ENCODE results near the gene PCLO. TPM values are rescaled to one million over a fixed set of nuclear protein-coding genes. Genes with fewer than 3 reads are reported as not detected.

The PCLO gene
- total and polyA plus RNA-seq, 2 of the 8 experiments (the other 6 are each of a cell fraction or from before 2014, with no cell fraction given): 1.5 to 3.2 TPM

DNA sequence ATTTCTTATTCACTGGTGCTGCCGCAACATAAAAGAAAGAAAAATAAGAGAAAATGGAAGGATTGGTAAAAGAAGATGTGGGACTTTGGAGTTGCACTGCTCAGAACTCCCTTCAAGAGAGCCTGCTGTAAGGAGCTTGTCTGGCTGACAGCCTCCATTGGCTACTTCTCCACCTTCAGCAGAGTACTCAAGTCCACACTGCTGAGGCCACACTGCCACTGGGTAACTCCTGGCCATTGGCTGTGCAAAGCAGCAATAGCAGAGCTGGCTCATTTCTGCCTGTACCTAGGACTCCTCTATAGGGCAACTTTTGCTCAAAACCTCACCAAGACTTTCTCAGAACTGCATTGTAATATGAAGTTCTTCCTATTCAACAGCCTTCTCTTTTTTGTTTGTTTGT lies 38.7 kb upstream of the PCLO start:
- H3K4me2 ChIP-seq (ENCODE audit: insufficient read depth in 1 of 2, low read depth in 2 of 2, low read length in 2 of 2): no peak overlapping the region
- no peak overlapping the region for H3K23ac ChIP-seq (ENCODE audit: insufficient read length)
- WGBS, 2 experiments (ENCODE audit: extremely low coverage in 1 of 2, insufficient coverage in 1 of 2, insufficient read length in 1 of 2, insufficient replicate concordance in 2 of 2, low coverage in 1 of 2, low lambda C conversion rate in 2 of 2, missing lambda C conversion rate in 1 of 2): 88% methylated on average over 1 of the region's 1 CpG; no CpG with 5 or more reads in 1 of the 2 experiments
- H3K14ac ChIP-seq (ENCODE audit: insufficient read length): no peak overlapping the region
- H3K4me3 ChIP-seq (ENCODE audit: extremely low read depth in 1 of 4, insufficient read depth in 2 of 4, low read depth in 3 of 4, low read length in 4 of 4): no peak overlapping the region
- no peak overlapping the region for H4K8ac ChIP-seq (ENCODE audit: extremely low read depth, insufficient read depth, low read length)
- no peak overlapping the region for H3K56ac ChIP-seq (replicated peaks; ENCODE audit: insufficient read length, low read depth, low read length)
- peak overlapping the region; percentile 68 for H2AFZ ChIP-seq (ENCODE audit: low read length)
- no peak overlapping the region for H2BK15ac ChIP-seq (ENCODE audit: low read length)
- H3K18ac ChIP-seq (ENCODE audit: extremely low read depth, low read length): no peak overlapping the region; the same call in 1 of the 2 replicates
- peak overlapping the region; percentile 75; the same call in 1 of the 2 replicates for H2BK20ac ChIP-seq (ENCODE audit: low read length)
- no peaks in the 10 kb centered on the region for H3K27me3 ChIP-seq (replicated peaks in 1 of 4; ENCODE audit: control insufficient read depth in 3 of 4, extremely low read depth in 1 of 4, insufficient read depth in 3 of 4, low read length in 3 of 4)
- no peak for DNase-seq (ENCODE audit: low read depth in 1 of 2, low spot score in 2 of 2)
- no peak overlapping the region for H2BK5ac ChIP-seq (ENCODE audit: low read depth, low read length)
- H4K20me1 ChIP-seq (replicated peaks in 1 of 2; ENCODE audit: control insufficient read depth in 1 of 2, insufficient read depth in 2 of 2, low read length in 2 of 2): no peaks in the 10 kb centered on the region
- no peaks in the 10 kb centered on the region for H3K23me2 ChIP-seq (ENCODE audit: low read depth, low read length)
- H2AK5ac ChIP-seq (ENCODE audit: low read depth, low read length): no peak overlapping the region
- H3K9me3 ChIP-seq (ENCODE audit: insufficient read depth in 2 of 2, low read depth in 1 of 2, low read length in 1 of 2): no peaks in the 10 kb centered on the region
- no peaks in the 10 kb centered on the region for H3K79me1 ChIP-seq (ENCODE audit: low read depth, low read length)
- CTCF ChIA-PET (ENCODE audit: partially characterized antibody): interaction anchor here (0.8 kb wide), 1 partner anchor 9 kb away, joined by 3 read pairs; no protein-coding TSS in a partner anchor
- H2BK120ac ChIP-seq (replicated peaks; ENCODE audit: low read depth, low read length): peak overlapping the region; percentile 61
- H4K91ac ChIP-seq (replicated peaks; ENCODE audit: insufficient read length, low read length): no peak overlapping the region
- H3K79me2 ChIP-seq (ENCODE audit: control insufficient read depth in 1 of 2, insufficient read depth in 2 of 2, low read length in 2 of 2): no peaks in the 10 kb centered on the region
- H3K4ac ChIP-seq (replicated peaks; ENCODE audit: insufficient read length, low read depth, low read length): no peak overlapping the region
- peak overlapping the region; percentile 85; the same call in 1 of the 2 replicates for H2BK12ac ChIP-seq (ENCODE audit: low read depth, low read length)
- no peak for FAIRE-seq
- H3K9ac ChIP-seq (replicated peaks in 1 of 4; ENCODE audit: extremely low read depth in 1 of 4, low read depth in 3 of 4, low read length in 3 of 4): no peak overlapping the region
- H4K5ac ChIP-seq (ENCODE audit: insufficient read length, low read depth, low read length): no peak overlapping the region
- no peaks in the 10 kb centered on the region; a peak in 2 of 7 replicates for H3K4me1 ChIP-seq (replicated peaks in 1 of 4; ENCODE audit: control insufficient read depth in 3 of 4, insufficient read depth in 4 of 4, low read length in 3 of 4)
- POLR2A ChIA-PET (ENCODE audit: partially characterized antibody): no interaction called here
- no peaks in the 10 kb centered on the region for H3K36me3 ChIP-seq (ENCODE audit: control insufficient read depth in 2 of 4, insufficient read depth in 4 of 4, low read length in 3 of 4)
- no peak overlapping the region for H3K27ac ChIP-seq (ENCODE audit: low read depth, low read length)
- TF ChIP-seq FOSL1 (IDR thresholded peaks at IDR 0.05; ENCODE audit: insufficient read depth, low read depth, low read length): no peak
- TF ChIP-seq GABPA (IDR thresholded peaks at IDR 0.05; ENCODE audit: borderline replicate concordance, insufficient read depth, low read length): no peak
- no peak for TF ChIP-seq PHF8 (conservative IDR thresholded peaks at IDR 0.05; ENCODE audit: low read depth, low read length)
- no peak for TF ChIP-seq SIRT6 (IDR thresholded peaks at IDR 0.05; ENCODE audit: low read length)
- no peak for TF ChIP-seq SIN3A (conservative IDR thresholded peaks at IDR 0.05 in 1 of 2, IDR thresholded peaks at IDR 0.05 in 1 of 2; ENCODE audit: low read depth in 1 of 2, low read length in 2 of 2)
- TF ChIP-seq BRCA1 (IDR thresholded peaks at IDR 0.05; ENCODE audit: low read depth, low read length): no peak
- TF ChIP-seq NRF1 (IDR thresholded peaks at IDR 0.05; ENCODE audit: low read depth, low read length): no peak
- no peak for TF ChIP-seq ZNF274 (IDR thresholded peaks at IDR 0.05; ENCODE audit: borderline replicate concordance, extremely low read depth, low read length)
- no peak for TF ChIP-seq EP300 (IDR thresholded peaks at IDR 0.05; ENCODE audit: borderline replicate concordance in 1 of 2, low read depth in 2 of 2, low read length in 2 of 2)
- TF ChIP-seq NANOG (IDR thresholded peaks at IDR 0.05; ENCODE audit: insufficient read depth, low read depth, low read length, poor library complexity, severe bottlenecking): no peak
- no peak for TF ChIP-seq TAF1 (IDR thresholded peaks at IDR 0.05; ENCODE audit: low read depth, low read length)
- no peak for TF ChIP-seq KDM4A (IDR thresholded peaks at IDR 0.05; ENCODE audit: low read depth, low read length, severe bottlenecking)
- TF ChIP-seq EGR1 (IDR thresholded peaks at IDR 0.05; ENCODE audit: borderline replicate concordance, low read depth, low read length): no peak
- TF ChIP-seq POLR2A (IDR thresholded peaks at IDR 0.05; ENCODE audit: control extremely low read depth in 1 of 2, low read depth in 2 of 2, low read length in 2 of 2): no peak
- no peak for TF ChIP-seq SUZ12 (IDR thresholded peaks at IDR 0.05; ENCODE audit: low read length)
